Effector CD4-positive, alpha-beta T cell (primary cell): Measurements from ENCODE around the gene CADM2.

Source experiments
- DNase-seq: peaks from one replicate; pipeline ENCODE4 v3.0.0-alpha.2; 2020

The CADM2 gene

DNA sequence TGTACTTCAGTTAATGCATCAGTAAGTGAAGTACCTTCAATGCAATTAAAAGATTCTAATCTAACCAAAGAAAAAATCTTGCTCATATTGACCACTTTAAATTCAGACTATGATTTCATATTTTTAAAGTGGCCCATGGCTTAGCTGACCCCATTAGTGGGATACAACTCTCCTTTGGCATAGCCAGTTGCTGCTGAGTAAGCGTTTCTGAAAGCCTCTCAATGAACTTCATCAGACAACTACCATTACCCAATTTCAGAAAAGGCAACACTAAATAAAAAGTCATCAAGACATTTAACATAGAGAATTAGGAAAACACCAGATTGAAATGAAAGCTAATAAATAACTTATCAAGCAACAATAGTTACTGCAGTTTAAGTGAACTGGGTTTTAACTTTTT lies 27.0 kb downstream of the CADM2 start:
- DNase-seq: no peak

DNA sequence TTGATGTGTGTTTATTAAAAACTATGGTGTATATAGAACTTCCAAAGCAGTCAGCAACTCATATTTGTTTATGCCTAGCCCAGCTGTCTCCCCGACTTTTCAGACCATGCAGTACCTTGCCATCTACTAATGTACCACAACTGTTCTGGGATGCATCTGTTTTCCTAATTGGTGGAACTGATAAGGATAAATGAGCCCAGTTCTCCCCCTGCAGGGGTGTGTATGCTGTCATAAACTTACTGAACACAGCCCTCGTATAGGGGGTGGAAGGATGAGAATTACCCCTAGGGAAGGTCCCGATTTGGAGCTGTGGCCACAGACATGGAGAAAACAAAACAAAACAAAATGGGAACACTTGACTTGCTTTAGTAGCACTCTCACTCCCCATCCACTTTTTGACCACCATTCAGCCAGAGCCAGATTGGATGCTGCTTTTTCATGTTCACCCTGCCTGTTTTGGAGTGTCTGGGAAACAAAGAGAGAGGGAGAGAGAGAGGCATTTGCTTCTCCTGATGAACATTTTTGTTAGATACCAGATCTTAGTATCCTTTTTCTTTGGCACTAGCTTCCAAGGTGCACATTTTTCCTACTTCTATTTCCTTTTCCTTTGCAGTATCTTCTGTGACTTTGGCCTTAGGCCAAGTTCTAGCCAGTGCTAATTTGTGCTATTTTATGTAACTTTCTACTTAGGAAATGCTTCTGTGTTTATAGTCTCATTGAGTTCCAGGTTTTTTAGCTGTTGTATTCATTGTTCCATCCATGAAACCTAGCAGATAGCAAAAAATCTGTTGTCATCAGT lies 29.1 kb downstream of the CADM2 start:
- no peak for DNase-seq

DNA sequence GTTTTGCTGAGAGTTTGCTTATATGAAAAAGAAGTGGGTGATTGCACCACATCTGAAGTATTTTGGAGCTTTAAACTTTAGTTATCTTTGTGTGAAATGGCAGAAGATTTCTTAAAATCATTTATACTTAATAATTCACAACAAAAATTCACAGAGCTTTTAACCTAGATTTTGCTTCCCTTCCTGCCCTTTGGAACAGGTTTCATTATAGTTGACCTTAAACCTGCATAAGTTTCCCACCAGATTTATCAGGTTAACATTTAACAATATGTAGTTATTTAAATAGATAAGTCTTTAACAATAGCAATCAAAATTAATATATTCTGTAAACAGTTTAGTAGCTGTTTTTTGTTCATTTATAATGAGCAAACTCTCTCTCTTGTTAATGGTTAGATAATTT lies 30.3 kb downstream of the CADM2 start:
- DNase-seq: no peak

DNA sequence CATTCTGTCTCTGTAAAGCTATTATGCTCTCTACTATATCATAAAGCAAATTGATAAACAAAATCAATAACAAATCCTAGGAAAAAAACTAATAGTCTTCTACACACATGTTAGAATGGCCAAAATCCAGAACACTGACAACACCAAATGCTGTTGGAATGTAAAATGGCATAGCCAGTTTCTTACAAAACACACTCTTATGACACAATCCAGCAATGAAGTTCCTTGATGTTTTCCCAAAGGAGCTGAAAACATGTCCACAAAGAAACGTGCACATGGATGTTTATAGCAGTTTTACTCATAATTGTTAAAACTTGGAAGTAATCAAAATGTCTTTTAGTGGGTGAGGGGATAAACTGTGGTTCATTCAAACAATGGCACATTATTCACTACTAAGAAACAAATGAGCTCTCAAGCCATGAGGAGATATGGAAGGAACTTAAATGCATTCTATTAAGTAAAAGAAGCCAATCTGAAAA lies 32.7 kb downstream of the CADM2 start:
- DNase-seq: no peak

DNA sequence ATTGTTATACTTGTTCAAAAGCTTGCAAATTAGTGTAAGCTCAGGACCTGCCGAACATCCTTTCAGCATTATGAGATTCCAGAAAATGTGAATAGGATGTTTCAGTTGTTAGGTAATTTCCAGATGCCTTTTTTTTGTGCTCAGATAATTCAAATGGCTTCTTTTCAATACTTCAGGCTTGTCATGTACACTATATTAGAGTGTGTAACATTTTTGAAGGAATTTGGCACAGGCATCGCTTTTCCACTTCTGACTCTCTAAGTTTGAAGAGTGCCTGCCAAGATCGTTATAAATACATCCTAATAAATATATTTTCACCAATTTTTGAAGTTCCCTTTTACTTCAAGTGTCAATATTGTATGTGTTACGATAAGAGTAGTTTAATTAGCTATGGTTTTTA lies 35.2 kb downstream of the CADM2 start:
- DNase-seq: no peak

- DNase-seq: no peak
These were observed 39.8 kb downstream of the CADM2 start for GRCh38 chr3:84998545-84998944.

DNA sequence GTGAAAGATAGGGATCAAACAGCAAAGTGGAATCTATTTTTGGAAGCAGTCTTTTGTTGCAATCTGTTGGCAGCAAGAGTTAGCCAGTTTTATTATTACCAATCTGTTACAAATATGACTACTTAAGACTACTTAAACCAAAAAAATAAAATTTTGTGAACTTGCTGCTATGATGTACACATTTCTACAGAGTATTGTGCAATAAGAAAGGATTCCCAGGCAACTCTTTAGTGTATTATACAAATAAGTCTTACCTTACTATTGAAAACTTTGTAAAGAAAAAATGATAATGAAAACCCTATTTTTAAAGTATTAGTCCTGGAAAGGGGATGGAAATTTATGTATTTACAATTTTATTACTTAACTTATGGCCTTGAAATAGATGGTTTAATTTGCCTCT lies 44.7 kb downstream of the CADM2 start:
- DNase-seq: no peak

GRCh38 chr3:85004147-85004546 lies 45.4 kb downstream of the CADM2 start:
- DNase-seq: no peak

DNA sequence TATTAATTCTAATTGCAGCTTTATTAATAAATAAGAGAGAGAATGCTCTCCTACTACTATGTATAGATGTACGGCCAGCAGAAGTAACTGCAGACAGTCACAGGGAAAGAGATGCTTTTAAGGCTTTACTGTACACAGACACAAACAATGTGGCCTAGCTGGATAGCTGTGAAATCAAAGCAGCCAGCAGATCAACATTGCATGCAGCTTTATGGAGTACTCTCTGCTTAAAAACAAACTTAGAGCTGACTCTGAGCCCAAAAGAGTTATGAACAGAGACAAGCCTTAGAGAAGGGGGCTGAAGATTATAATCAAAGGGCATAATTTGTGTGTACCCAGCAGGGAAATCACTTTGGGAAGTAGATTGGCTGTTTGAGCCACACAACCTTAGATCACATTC lies 47.2 kb downstream of the CADM2 start:
- no peak for DNase-seq

DNA sequence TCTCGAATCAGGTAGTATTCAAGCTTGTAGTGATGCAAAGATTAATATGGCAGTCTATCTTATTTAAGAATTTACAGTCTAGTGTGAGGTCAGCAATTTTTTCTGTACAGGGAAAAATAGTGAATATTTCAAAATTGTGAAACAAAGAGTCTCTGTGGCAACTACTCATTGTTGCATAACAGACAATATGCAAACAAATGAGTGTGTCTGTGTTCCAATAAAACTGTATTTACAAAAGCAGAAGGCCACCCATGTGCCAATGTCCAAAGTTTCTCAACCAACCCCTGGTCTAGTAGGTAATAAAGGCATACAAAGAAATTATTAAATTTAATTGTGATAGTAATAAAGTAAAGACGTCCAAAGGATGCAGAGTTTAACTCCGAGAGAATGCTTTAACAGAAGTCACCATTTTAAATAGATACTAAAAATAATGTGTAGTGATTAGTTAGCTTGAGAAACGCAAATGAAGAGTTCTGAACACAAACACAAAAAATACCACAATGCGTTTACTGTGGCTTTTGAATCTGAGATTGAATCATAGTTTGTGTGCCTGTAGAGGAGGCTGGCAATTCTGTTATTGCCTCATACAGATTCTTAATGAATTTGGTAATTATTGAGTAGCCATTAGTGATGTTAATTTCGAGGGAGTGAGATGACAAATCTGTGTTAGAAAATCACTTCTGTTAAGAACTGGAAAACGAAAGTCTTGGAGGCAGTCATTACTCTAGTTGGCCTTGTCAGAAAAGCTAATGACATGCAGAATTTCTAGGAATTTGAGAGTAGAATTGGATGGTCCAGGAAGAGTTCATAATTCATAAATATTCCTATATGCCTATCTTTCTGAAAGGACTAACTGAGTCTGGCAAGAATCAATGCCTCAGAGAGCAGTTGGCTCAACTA lies 48.7 kb downstream of the CADM2 start:
- DNase-seq: no peak

DNA sequence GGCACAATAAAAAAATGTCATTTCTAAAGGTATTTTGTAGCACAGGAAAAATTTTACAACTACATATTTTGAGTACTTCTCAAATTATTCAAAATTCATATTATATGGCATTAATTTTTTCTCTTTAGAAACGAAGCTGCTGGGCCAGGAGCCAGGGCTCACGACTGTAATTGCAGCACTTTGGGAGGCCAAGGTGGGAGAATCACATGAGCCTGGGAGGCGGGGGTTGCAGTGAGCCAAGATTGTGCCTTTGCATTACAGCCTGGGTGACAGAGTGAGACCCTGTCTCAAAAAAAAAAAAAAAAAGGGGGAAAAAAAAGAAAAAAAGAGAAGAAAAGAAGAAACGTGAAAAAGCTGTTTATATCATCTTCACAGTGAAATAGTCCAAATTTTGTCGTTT lies 62.0 kb downstream of the CADM2 start:
- DNase-seq: no peak

DNA sequence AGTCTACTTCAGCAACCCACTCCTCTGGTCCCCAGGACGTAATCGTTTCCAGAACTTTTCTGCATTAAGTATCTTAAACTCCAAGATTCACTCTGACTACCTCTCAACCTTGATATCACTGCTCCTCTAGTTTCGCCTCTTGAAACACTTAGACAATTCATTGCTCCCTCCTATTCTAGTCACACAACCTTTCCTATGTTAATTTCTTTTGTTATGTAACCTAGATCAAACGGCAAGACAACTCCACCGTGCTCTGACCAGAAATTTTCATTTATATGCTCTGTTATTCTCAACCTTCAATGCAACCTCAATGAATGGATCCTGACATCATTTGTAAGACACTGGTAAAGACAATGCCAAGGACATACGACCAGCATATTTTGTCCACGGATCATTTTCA lies 71.3 kb downstream of the CADM2 start:
- DNase-seq: no peak

GRCh38 chr3:85037203-85037602 lies 78.4 kb downstream of the CADM2 start:
- no peak for DNase-seq

- DNase-seq: no peak
These were observed 82.2 kb downstream of the CADM2 start for GRCh38 chr3:85041001-85041400.

DNA sequence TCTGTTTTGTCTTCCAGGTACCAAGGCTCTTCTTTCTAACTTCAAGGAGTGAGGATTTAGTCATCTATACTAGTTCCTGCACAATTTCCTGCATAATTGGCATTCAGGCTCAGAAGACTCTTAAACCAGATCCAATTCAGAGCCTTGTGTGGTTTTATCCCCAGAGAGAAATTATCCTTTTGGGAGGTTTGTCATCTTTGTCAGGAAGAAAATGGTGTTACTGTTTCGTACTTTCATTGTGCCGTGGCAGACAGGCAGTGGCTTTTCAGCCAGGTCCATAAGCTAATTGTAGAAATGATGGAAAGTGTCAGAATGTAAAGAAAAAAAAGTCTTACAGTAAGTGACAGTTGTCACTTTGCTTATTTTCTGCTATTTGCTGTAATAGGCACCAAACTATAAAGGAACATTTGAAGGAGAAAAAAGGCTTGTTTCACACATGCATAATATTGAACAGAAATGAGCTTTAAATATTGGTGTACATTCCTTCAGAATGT lies 82.8 kb downstream of the CADM2 start:
- DNase-seq: no peak

- no peak for DNase-seq
These were observed 92.0 kb downstream of the CADM2 start for GRCh38 chr3:85050821-85051220.

DNA sequence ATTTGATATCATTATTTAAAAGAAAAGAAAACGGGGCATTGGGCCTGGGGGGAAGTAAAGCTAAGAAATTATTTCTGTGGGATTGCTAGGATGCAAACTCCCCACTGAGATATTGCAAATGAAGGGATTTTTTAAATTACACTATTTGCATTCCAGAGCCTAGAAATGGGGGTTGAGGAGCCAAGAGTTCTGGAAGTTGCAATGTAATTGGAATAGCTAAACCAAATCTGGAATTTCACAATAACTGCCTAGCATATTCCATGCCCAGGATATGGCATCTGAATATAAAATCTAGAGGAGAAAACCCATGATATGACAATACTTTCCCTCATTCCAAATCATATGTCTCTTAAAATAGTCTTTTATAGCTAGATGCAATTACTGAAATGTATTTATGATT lies 93.0 kb downstream of the CADM2 start:
- no peak for DNase-seq

DNA sequence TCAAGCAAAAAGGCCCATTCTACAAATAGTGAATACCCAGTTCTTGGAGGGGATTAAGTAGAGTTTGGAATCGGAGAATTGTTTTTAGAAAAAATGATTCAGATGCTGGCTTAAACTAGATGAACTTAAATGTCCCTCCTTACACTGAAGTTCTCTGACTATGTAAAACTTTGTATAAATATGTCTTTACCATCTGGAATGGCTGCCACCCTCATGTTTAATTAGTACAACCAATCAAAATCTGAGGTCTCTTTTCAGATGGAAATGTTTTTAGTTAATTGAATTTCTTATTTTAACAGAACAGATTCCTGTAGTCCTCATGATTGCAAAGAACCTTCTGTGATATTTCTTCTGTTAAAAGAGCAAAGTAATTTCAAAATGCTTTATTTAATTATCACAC lies 94.8 kb downstream of the CADM2 start:
- DNase-seq: no peak

DNA sequence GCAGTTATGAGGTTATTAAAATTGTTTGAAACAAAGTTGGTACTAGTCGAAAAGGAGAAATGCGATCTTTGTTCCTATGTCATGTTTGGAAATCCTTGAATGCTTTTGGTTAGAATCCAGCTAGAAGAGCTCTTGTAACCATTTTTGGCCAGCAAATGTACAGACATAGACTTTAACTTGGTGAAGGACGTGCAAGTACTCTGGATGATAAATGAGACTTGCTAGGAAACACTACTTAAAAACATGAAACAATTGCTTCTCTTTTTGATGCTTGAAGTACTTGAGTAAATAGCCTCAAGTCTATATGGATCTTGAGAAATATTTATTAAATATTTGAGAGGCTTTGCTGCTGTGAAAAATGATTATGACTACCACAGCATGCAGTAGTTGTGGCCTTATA lies 95.8 kb downstream of the CADM2 start:
- no peak for DNase-seq

GRCh38 chr3:85068911-85069310 lies 110.1 kb downstream of the CADM2 start:
- DNase-seq: no peak

DNA sequence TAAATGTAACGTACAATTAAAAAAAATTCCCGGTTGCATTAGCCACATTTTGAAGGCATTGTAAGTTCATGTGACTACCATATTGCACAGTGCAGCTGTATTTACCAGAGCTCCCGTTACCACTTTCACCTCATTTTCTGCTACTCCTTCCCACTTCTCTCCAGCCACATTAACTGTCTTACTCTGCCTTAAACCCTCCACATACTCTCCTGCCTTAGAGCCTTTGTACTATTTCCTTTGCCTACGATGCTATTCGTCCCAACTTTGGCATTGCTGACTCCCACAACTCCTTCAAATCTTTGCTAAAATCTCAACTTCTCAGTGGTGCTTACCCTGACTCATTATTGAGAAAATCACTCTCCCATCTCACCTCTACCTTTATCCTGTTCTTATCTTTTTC lies 115.2 kb downstream of the CADM2 start:
- no peak for DNase-seq

DNA sequence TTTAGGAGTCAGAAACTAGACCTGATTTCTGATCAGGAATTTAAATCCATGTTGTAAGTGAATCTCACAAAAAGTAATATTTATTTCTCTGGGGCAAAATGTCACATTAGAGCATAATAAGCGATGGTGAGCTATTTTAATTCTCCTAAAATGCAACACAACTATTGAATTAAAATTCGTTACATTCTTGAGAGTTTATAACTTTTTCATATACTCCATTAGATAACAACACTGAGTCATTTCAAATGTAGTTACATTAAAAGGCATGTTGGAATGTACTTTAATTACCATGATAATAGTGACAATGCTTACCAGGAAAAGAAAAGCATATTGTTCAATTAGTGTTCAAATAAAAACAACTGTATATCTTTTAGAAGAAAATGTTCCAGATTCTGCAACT lies 116.9 kb downstream of the CADM2 start:
- DNase-seq: no peak

GRCh38 chr3:85077018-85077417 lies 118.2 kb downstream of the CADM2 start:
- DNase-seq: no peak
